ENCODE measurements around the gene LAMP5.

Gene LAMP5

DNA sequence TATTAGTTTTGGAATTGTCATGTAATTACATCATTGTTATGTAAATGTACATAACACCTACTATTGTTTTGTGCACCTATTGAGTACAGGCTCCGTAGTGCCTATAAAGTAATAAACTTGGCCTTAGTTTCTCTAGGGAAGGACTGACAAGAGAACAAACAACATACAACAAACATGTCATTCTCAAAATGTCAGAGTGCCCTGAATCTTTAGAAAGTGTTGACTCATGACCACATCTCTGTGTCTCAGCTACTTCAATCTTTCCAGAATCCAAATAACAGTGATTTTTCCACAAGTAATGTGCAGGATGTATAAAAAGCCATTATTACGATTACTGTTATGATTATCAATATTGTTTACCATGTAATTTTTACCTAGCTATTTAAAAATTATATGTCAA is 17.2 kb downstream of the LAMP5 start:
- DNase-seq (ENCODE audit: extremely low read depth in 1 of 2, low read depth in 1 of 2): no peak

DNA sequence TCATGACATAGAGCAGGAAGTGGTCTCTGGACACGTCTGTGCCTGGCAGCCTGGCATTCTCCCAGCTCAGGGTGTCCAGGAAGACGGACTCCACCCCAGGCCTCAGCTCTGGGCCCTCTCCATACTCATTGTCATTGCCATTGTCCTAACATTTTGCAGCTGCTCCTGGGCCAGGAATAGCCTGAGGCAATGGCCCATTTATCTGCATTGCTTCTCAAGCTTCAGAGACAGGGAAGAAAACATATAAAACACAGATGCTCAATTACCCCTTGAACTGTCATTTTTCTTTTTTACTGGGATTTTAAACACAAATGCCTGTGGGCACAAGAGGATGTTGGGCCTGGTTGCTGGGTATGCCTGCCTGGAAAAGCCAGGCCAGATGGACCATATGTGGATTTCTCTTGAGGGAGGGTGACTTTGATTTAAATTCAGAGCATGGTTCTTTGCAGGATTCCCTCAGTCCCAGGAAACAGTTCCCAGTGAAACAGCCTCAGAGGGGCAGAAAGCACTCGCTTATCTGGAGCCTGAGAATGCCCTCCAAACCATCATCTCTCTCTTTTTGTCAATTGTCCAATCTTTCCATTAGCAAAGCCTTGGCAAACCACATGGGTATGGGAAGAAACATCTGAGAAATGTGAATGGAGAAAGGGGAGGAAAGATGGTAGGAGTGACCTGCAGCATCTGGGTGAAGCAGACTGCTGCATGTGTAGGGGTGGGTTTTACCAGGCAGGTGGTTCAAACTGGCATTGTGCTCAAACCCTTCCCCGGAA is 17.9 kb downstream of the LAMP5 start:
- DNase-seq (ENCODE audit: extremely low read depth in 1 of 2, low read depth in 1 of 2): no peak

DNA sequence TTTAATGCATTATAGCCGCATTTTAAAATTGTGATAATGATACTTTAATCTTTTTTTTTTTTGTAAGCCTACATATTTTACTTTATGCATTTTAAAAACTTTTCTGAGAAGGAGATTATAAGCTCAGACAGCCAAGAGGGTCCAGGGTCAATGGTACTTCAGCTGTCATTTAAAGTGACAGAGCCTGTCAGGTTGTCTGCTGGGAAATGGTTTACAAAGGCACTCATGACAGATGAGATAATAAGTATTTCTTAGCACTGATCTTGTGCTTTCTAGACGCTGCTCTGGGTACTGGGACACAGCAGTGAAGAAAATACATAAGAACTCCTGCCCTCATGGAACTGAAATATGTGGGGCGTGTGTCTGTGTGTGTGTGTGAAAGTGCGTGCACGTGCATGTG is 19.6 kb downstream of the LAMP5 start:
- DNase-seq (ENCODE audit: extremely low read depth in 1 of 2, low read depth in 1 of 2): no peak

DNA sequence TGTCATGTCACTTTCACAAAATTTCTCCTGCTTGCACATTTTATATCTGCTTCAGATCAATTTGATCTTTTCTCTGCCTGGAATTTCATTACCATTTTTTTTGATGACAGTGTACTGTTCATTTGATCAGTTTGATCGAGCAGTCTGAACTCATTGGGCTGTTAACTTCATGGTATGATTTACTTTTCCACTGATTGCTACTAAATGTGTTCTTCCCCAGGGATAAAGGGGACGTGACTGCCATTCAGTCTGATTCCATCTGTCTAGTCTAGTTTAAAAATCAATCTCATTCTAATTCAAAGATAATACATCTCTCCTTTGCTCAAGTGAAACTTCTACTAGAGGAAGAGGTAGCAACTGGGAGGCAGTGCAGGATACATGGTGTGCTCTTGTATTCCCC is 21.1 kb downstream of the LAMP5 start:
- DNase-seq (ENCODE audit: extremely low read depth in 1 of 2, low read depth in 1 of 2): no peak

DNA sequence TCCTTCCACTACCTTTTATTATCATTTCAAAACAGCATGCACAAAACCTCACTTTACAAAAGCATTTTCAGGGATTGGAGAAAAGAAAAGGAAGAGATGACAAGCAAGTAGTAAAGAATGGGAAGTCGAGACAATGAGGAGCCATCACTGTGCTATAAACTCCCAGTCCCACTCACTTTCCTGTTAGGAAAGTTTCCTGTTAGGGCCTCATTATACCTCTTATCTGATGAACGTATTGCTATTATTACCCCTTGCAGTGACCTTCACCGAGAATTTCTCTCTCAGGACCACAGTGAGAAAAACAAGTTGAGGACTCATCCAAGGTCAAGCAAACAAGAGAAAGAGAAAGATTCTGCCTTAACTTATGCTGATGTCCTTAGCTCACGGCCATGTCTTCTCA is 28.8 kb downstream of the LAMP5 start:
- DNase-seq (ENCODE audit: extremely low read depth in 1 of 2, low read depth in 1 of 2): no peak

DNA sequence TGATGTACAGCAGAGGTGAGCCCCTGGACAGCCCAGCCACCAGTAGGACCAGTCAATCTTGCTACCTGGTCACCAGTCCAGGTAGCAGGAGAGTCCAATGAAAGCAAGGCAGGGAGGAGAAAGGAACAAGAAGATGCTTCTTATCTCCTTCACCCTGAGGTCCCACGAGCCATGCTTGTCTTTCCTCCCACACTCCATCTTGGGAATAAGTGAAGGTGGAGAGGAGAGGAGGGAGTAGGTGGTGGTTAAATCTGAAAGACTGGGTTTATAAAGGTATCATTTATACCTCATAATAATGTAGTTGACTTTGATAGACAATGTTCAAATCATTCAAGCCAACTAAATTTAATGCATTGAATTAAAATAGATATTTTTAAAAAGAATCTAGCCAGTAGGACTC is 35.9 kb downstream of the LAMP5 start:
- no peak for DNase-seq (ENCODE audit: extremely low read depth in 1 of 2, low read depth in 1 of 2)

DNA sequence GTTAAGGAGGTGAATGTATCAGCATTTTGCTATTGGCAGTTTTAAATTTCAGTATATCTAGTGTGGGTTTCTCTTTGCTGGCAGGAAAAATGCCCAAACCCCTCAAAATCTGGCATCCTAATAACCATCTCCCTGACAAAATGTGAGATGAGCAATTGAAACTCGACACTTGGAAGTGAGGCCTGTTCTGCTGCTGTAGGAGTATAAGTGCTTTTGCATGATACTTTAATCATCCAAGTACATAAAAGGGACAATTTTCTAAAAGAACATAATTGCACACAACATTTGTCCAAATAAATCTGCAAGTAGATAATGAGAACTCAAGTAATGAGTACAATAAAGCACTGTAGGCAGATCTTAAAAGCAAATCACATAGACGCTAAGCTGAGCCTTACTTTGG is 36.5 kb downstream of the LAMP5 start:
- no peak for DNase-seq (ENCODE audit: extremely low read depth in 1 of 2, low read depth in 1 of 2)

DNA sequence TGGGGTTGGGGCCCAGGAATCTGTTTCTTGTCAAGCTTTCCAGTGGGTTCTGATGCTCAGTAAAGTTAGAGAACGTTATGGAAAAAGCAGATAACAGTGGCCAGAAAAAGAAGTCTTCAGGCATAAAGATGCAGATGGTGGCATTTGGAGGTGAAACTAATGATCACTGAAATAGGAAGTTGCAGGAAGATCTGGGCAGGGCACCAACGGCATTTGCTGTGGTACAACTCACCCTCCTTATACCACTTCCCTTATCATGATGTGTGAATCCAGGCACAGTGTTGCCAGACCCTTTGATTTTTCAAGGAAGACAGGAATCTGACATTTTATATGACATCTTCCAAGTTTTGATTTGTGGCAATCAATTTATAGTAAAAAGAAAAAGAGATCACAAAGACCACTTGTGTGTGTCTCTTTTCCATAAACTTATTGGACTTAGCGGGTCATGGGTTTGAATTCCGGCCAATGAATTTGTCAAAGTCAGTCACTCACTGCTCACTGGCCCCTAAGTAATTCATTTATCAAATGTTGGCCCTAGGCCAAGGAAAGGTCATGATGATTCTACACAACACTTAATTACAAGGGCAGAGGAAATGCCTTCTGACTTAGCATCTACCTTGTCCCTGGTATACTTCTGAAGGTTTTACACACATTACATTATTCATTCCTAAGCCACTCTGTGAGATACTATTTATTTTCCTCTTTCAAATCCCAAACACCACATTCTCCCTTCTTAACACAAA is 37.6 kb downstream of the LAMP5 start:
- no peak for DNase-seq (ENCODE audit: extremely low read depth in 1 of 2, low read depth in 1 of 2)

DNA sequence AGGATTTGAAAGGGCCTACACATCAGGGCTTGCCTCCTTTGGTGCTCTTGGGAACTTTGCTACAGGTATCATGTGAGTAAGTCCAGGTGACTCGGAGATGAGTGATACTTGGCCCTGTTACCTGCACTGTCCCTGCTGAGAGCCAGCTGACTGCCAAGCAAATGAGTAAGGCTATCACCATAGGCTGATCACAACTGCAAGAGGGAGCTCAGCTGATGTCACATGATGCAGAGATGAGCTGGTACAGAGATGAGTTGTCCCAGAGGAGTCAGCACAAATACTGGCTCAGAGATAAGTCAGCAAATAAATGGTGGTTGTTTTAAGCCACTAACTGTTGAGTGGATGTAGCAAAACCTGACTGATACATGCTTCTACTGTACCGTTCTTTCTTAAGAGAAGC is 41.4 kb downstream of the LAMP5 start:
- no peak for DNase-seq (ENCODE audit: extremely low read depth in 1 of 2, low read depth in 1 of 2)

DNA sequence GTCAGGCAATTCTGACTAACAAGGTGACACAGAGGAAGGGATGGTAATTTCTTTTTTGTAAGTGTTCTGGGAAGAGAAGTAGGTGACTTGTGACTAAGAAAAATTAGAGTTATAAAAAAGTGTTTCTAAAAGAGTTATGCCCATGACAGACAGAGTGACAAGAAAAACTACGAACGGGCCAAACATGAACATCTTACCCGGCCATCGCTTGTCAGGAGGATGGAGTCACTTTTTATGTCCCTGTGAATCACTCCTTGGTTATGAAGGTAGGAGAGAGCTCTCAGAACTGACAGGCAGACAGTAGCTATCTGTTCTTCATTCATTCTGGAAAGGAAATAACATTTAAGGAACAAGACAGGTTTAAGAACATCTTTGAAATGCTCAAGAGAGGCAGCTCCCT is 43.0 kb downstream of the LAMP5 start:
- no peak for DNase-seq (ENCODE audit: extremely low read depth in 1 of 2, low read depth in 1 of 2)

DNA sequence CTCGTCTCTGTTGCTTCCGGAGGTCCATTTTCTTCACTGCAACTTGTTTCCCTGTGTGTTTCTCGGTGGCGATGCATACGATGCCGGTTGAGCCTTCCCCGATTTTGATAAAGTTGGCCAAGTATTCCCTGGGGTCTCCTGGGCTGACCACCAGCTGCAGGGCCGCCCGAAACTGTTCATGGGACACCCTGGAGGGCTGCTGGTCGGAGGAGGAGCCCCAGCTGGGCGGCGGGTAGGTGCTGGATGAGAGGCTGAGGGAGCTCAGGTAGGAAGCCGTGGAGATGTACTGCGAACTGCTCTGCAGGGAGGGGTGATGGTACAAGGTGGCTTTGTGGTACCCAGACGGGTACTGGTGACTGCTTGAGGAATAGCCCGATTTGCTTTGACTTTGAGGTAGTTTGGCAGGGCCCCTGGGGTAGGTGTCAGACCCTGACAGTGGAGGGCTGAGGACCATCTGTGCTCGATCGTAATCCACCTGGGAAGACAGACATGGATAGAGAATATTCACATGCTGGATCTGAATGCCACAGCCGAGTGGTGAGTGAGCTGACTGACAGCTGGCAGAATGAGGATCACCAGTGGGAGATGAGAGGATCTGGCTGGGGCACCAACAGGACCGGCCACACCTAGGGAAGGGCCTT is 51.6 kb downstream of the LAMP5 start:
- DNase-seq (ENCODE audit: extremely low read depth in 1 of 2, low read depth in 1 of 2): no peak

DNA sequence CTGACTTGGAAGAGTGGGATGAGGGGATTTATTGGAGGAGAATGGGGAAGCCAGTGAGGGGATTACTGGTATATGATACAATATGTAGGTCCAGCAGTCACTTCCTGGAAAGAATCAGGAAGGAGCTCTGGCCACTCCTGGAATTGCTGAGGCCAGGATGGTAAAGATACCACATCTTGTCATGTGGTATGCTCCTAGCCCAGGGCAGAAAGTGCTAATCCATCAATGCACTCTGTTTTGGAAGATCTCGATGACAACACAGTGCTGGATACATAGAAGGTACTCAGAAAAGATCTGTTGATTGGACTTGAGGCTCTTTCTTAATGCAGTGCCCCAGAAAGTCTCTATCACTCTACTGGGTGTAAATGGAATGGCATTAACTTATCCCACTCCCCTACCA is 52.6 kb downstream of the LAMP5 start:
- DNase-seq (ENCODE audit: extremely low read depth in 1 of 2, low read depth in 1 of 2): no peak

DNA sequence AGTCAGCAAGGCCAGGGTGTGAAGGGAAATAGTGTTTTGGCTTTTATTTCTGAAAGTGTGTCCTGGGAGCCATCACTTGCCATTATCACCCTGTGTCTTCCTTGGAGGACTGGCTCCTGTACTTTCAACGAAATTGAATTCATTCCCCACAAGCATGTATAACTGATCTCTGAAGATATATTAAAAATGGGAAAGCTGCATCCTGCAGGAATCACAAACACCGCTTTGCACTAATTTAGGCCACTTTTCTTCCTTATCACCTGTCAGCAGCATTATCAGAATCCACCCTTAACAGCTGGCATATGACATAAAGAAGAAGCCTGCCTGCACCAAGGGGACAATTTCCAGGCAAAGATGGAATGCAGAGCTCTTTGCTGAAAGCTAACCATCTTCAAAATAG is 56.2 kb downstream of the LAMP5 start:
- no peak for DNase-seq (ENCODE audit: extremely low read depth in 1 of 2, low read depth in 1 of 2)

DNA sequence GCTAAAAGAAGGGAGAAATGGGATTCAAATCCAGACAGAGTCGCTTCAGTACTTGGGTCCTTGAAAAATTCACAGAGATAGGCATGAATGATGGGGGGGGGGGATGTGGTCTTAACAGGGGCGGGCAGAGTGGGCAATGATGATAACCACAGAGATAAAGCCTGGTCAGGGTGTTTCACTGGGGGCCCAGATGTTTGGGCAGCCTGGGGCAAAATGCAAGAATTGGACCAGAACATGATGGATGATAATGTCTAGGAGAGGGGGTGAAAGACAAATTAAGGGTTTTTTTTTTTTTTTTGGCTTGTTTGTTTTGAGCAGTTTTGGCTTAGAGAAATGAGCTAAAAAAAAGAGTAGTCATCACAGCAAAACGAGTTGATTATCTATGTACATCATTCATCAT is 57.4 kb downstream of the LAMP5 start:
- DNase-seq (ENCODE audit: extremely low read depth in 1 of 2, low read depth in 1 of 2): no peak

DNA sequence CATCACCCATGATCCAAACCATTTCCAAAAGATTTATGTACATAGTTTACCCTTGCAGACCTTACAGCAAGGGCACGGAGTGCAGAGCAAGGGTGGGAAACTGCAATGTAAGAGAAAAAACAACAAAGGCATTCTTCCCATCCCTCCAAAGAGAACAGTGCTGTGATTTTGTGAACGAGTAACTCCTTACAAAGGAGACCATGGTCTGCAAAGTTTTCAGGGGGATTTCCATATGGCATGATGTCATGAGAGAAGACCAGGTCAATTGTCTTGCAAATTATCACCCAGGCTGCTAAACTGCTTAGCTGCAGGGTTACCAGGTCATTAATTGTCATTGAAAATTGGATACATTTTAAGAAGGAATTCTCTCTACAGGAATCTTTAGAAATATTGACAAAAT is 58.3 kb downstream of the LAMP5 start:
- DNase-seq (ENCODE audit: extremely low read depth in 1 of 2, low read depth in 1 of 2): no peak

DNA sequence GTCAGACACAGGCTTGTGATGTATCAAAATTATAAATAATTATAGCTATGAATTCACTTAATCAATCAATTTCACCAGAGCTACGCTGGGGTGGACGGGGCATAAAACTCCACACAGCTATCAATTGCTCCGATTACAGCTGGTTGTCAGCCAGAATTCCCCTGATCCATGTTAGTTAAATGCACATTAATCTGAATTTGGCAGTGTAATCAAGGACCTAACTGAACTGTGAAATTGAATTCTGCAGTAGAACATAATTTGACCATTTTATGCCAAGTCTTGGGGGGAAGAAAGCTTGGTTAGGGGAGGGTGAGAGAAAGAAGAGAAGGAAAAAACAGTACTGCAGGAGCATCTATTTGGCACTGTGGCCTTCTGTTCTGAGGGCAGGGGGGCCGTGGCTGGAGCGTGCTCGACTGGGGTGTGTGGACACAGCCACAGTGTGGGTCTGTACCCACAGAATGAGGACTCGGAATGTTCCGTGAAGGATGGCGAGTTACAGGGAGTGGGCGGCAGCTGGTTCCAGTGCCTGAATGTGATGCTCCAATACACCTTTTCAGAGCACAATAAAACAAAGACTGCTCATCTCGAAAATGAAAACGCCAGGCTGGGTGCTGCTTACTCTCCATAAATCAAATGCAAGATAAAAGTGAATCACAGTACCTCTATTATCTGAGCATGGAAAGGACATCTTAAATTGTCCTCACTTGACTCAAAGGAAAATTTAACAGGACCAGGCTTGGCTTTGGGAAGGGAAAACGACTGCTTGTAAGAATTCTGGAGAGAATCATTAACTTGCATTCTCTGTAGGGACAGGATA is 59.2 kb downstream of the LAMP5 start:
- DNase-seq (ENCODE audit: extremely low read depth in 1 of 2, low read depth in 1 of 2): no peak

DNA sequence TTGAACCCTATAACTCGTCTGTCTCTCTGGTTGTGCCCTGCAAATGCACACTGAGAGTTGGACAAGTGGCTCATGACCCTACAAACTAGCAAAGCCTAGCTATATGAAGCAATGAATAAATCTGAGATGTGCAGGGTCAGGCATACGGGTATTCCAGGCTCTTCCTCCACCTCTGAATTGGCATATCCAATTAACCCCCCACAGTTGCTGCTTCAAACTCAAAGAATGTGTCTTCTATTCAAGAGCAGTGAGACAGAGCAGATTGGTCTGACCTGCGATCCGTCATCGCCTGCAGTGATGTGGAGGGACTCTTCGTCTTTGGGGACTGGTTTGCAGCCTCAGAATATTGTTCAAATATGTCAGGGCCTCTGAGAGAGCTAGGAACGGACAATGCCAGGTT is 59.8 kb downstream of the LAMP5 start:
- DNase-seq (ENCODE audit: extremely low read depth in 1 of 2, low read depth in 1 of 2): no peak

DNA sequence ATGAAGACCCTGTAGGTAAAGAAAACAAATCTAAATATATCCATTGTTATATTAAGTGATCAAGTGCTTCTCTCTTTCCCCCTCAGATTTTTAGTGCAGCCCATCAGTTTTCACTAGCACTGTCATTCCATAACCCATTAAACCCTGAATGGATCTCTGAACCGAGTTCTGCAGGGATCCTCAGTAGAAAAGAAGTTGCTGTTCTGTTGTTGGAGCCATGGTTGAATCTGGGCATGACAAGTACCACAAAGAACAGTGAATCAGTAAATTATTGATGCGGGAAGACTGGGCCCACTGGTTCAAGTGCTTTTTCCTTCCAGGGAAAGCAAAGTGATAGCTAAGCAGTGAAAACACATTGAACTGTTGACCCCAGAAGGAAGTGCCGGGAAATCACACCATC is 60.4 kb downstream of the LAMP5 start:
- no peak for DNase-seq (ENCODE audit: extremely low read depth in 1 of 2, low read depth in 1 of 2)

DNA sequence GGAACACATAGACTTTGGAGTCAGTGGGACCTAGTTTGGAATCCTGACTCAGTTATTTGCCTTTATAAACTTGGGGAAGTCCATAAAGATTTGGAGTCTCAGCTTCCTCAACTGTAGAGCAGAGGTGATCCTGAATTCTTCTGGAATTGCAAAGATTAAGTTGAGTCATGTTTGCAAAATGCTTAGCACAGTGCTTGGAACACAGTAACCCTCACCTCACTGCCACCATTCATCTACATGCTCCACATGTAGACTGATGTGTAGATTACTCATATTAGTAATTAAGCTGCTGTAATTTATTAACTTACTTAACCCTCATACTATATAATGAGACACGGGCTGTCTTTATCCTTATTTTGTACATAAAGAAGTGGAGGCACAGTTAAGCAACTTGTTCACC is 61.4 kb downstream of the LAMP5 start:
- no peak for DNase-seq (ENCODE audit: extremely low read depth in 1 of 2, low read depth in 1 of 2)

DNA sequence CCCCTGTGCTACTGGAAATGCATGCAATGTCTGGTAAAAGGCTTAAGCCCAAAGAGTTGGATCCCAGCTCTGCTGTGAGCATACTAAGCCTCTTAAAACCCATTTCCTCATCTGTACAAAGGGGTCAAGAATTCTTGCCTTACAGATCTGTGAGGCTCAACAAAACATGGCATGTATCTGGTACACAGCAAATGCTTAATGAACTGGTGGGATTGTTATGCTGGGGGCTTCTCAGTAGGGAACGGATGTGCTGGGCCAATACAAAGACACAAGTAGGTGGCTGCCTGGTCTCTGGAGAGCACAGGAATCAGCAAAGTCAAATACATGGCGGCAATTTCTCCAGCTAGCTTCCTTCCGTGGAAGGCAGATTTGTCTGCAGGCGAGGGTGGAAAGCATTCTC is 62.3 kb downstream of the LAMP5 start:
- DNase-seq (ENCODE audit: extremely low read depth in 1 of 2, low read depth in 1 of 2): no peak

DNA sequence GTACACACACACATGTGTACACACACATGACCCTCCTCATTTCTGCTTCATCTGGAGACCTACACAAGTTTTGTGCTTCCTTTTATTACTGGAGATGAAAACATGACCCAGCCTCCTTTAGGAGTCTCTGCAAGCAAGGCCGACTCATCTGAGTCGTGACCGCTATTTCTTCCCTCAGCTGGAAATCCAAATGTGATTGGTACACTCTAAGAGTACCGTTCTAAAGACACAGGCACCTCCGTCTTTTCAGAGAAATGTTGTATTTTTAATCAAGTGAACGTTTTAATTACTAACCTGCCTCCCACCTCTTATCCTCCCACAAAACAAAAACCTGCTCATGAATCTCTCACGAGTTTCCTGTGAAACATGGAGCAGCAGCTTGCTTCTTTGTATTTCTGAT is 63.0 kb downstream of the LAMP5 start:
- DNase-seq (ENCODE audit: extremely low read depth in 1 of 2, low read depth in 1 of 2): no peak
